EL (cell line): ENCODE measurements around the gene LAMA4.
"Not testable (repeated sequence)": the region's sequence is repeated elsewhere in the genome, so short reads cannot be mapped to it uniquely, and the experiment has no call there.

Experiments used
- DNase-seq: peaks from one replicate; pipeline ENCODE4 v3.0.0-alpha.2; 2016

The LAMA4 gene

GRCh38 chr6:112206110-112206458, 48.3 kb downstream of the LAMA4 start:
- DNase-seq: no peak

GRCh38 chr6:112205427-112206109, 48.8 kb downstream of the LAMA4 start:
- peak; percentile 54 for DNase-seq

- DNase-seq: no peak
Measured at GRCh38 chr6:112204350-112204706, 50.0 kb downstream of the LAMA4 start.

GRCh38 chr6:112203577-112204349, 50.6 kb downstream of the LAMA4 start:
- peak; percentile 86 for DNase-seq

GRCh38 chr6:112202639-112203341, 51.6 kb downstream of the LAMA4 start:
- DNase-seq: peak; percentile 36

GRCh38 chr6:112200185-112200914, 54.0 kb downstream of the LAMA4 start:
- DNase-seq: not testable (repeated sequence)

- DNase-seq: no peak
Measured at GRCh38 chr6:112199001-112199403, 55.4 kb downstream of the LAMA4 start.

- DNase-seq: no peak
Measured at GRCh38 chr6:112198582-112198981, 55.8 kb downstream of the LAMA4 start.

GRCh38 chr6:112197636-112198035, 56.7 kb downstream of the LAMA4 start:
- no peak for DNase-seq

GRCh38 chr6:112196306-112196705, 58.1 kb downstream of the LAMA4 start:
- DNase-seq: no peak

- no peak for DNase-seq
Measured at GRCh38 chr6:112195166-112195565, 59.2 kb downstream of the LAMA4 start.

- no peak for DNase-seq
Measured at GRCh38 chr6:112194511-112194910, 59.9 kb downstream of the LAMA4 start.

- DNase-seq: no peak
Measured at GRCh38 chr6:112193535-112194051, 60.8 kb downstream of the LAMA4 start.

GRCh38 chr6:112193117-112193516, 61.2 kb downstream of the LAMA4 start:
- DNase-seq: no peak

GRCh38 chr6:112191509-112192020, 62.8 kb downstream of the LAMA4 start:
- no peak for DNase-seq

GRCh38 chr6:112190164-112190563, 64.2 kb downstream of the LAMA4 start:
- DNase-seq: no peak

GRCh38 chr6:112189494-112189893, 64.9 kb downstream of the LAMA4 start:
- no peak for DNase-seq

- DNase-seq: peak; percentile 30
Measured at GRCh38 chr6:112188906-112189305, 65.5 kb downstream of the LAMA4 start.

- no peak for DNase-seq
Measured at GRCh38 chr6:112187736-112188135, 66.6 kb downstream of the LAMA4 start.

- DNase-seq: no peak
Measured at GRCh38 chr6:112184951-112185350, 69.4 kb downstream of the LAMA4 start.

GRCh38 chr6:112183271-112183671, 71.1 kb downstream of the LAMA4 start:
- DNase-seq: no peak

GRCh38 chr6:112181130-112181529, 73.2 kb downstream of the LAMA4 start:
- no peak for DNase-seq
